ENCODE data around the gene GOLPH3L. TPM values are rescaled to one million over a fixed set of nuclear protein-coding genes. Genes with fewer than 3 reads are reported as not detected.

GOLPH3L gene
- total and polyA plus RNA-seq, 8 donors: 13.2 to 33.4 (median 16.9) TPM

GRCh38 chr1:150706091-150706490 is 9.1 kb upstream of the GOLPH3L start:
- 75 to 94% (median 81%) methylated on average over 1 of the region's 1 CpG for WGBS, 5 donors
- Histone ChIP-seq H3K27me3 (no peaks in the 10 kb centered on the region), H3K9me3 (no peaks in the 10 kb centered on the region)

GRCh38 chr1:150703427-150703826 is 6.5 kb upstream of the GOLPH3L start:
- Histone ChIP-seq H3K27ac (no peak overlapping the region), H3K27me3 (no peaks in the 10 kb centered on the region), H3K4me1 (no peaks in the 10 kb centered on the region), H3K36me3 (no peaks in the 10 kb centered on the region), H3K4me3 (no peak overlapping the region), H3K9me3 (no peaks in the 10 kb centered on the region)
- no peak for DNase-seq
- TF ChIP-seq POLR2A (IDR thresholded peaks at IDR 0.05) (no peak), POLR2AphosphoS5 (IDR thresholded peaks at IDR 0.05) (no peak), CTCF (IDR thresholded peaks at IDR 0.05) (no peak), EP300 (IDR thresholded peaks at IDR 0.05) (no peak)
- intact Hi-C loops (cut with DNase I; ENCODE audit: low total_unique reads): no loop called here

More at GRCh38 chr1:150706091-150706490, 9.1 kb upstream of the GOLPH3L start:
- TF ChIP-seq CTCF (IDR thresholded peaks at IDR 0.05) (no peak), POLR2A (IDR thresholded peaks at IDR 0.05) (no peak), POLR2AphosphoS5 (IDR thresholded peaks at IDR 0.05) (no peak), EP300 (IDR thresholded peaks at IDR 0.05) (no peak)
- no peaks in the 10 kb centered on the region for H3K4me1 ChIP-seq
- H3K4me3 ChIP-seq: no peak overlapping the region
- no peaks in the 10 kb centered on the region for H3K36me3 ChIP-seq
- no peak for DNase-seq
- no peak overlapping the region for H3K27ac ChIP-seq
- intact Hi-C loops (cut with DNase I; ENCODE audit: low total_unique reads): no loop called here

GRCh38 chr1:150696590-150696989 is 364 bp downstream of the GOLPH3L start:
- peaks cover 0 to 51% (median 26%) of the 10 kb centered on the region in 4 donors for H3K4me1 ChIP-seq
- H3K4me3 ChIP-seq: peak overlapping the region; percentile 60 to 68 (median 66)
- DNase-seq: peak in 1 of 2 donors; percentile 34
- H3K36me3 ChIP-seq: peaks cover 10 to 36% (median 32%) of the 10 kb centered on the region in 4 donors
- intact Hi-C loops (cut with DNase I; ENCODE audit: low total_unique reads): no loop called here
- H3K27me3 ChIP-seq: no peaks in the 10 kb centered on the region
- 1 to 2% (median 1%) methylated on average over 6 of the region's 6 CpGs for WGBS, 5 donors
- H3K9me3 ChIP-seq: no peaks in the 10 kb centered on the region
- TF ChIP-seq POLR2A (IDR thresholded peaks at IDR 0.05) (no peak), EP300 (IDR thresholded peaks at IDR 0.05) (no peak), POLR2AphosphoS5 (IDR thresholded peaks at IDR 0.05) (no peak), CTCF (IDR thresholded peaks at IDR 0.05) (no peak)
- peak overlapping the region; percentile 82 to 90 (median 87) for H3K27ac ChIP-seq

GRCh38 chr1:150696162-150696561 is 792 bp downstream of the GOLPH3L start:
- no peaks in the 10 kb centered on the region for H3K9me3 ChIP-seq
- peaks cover 0 to 55% (median 26%) of the 10 kb centered on the region in 4 donors for H3K4me1 ChIP-seq
- peak overlapping the region in 4 of 5 donors; percentile 82 to 88 (median 86) for H3K27ac ChIP-seq
- TF ChIP-seq POLR2A (IDR thresholded peaks at IDR 0.05) (no peak), CTCF (IDR thresholded peaks at IDR 0.05) (no peak), EP300 (IDR thresholded peaks at IDR 0.05) (no peak), POLR2AphosphoS5 (IDR thresholded peaks at IDR 0.05) (no peak)
- DNase-seq: peak in 1 of 2 donors; percentile 31
- H3K27me3 ChIP-seq: no peaks in the 10 kb centered on the region
- peak overlapping the region; percentile 60 to 68 (median 66) for H3K4me3 ChIP-seq
- peaks cover 10 to 40% (median 36%) of the 10 kb centered on the region in 4 donors for H3K36me3 ChIP-seq
- intact Hi-C loops (cut with DNase I; ENCODE audit: low total_unique reads): no loop called here
- WGBS, 5 donors: 8 to 38% (median 12%) methylated on average over 1 of the region's 1 CpG
